ENCODE data around the gene TMEM202. TPM values are rescaled to one million over a fixed set of nuclear protein-coding genes. Genes with fewer than 3 reads are reported as not detected.
"Not testable (repeated sequence)": the region's sequence is repeated elsewhere in the genome, so short reads cannot be mapped to it uniquely, and the experiment has no call there.

TMEM202 gene
- total RNA-seq, 1 donor from 2014 or later, result not detected

DNA sequence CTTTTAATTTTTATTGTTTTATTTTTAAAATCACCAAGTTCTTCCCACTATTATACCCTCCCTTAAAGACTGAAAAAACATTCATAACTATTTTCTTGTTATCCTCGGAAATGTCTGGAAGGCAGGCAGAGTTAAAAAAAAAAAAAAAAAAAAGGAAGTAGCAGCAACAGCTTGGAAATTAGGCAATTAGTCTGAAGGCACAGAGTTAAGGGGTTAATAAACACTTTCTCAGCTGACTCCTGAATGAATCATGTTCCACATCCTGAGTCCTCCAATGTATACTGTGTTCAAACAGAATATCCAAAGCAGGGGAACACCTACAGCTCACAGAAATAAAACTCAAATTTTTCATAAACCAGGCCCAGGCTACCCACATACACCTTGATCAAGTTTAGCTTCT is 28.1 kb upstream of the TMEM202 start:
- intact Hi-C loops (cut with DNase I), result no loop called here
- DNase-seq (ENCODE audit: extremely low spot score in 2 of 2), result no peak
- Histone ChIP-seq H3K4me1 (peaks cover 28% of the 10 kb centered on the region), H3K9me3 (no peaks in the 10 kb centered on the region), H3K36me3 (no peaks in the 10 kb centered on the region), H3K27ac (no peak overlapping the region), H3K4me3 (no peak overlapping the region), H3K27me3 (no peaks in the 10 kb centered on the region)
- TF ChIP-seq POLR2AphosphoS5 (IDR thresholded peaks at IDR 0.05; ENCODE audit: insufficient read depth in 1 of 2, low read depth in 1 of 2) (no peak), POLR2A (IDR thresholded peaks at IDR 0.05) (no peak)
- TF ChIP-seq, protein P1, sequence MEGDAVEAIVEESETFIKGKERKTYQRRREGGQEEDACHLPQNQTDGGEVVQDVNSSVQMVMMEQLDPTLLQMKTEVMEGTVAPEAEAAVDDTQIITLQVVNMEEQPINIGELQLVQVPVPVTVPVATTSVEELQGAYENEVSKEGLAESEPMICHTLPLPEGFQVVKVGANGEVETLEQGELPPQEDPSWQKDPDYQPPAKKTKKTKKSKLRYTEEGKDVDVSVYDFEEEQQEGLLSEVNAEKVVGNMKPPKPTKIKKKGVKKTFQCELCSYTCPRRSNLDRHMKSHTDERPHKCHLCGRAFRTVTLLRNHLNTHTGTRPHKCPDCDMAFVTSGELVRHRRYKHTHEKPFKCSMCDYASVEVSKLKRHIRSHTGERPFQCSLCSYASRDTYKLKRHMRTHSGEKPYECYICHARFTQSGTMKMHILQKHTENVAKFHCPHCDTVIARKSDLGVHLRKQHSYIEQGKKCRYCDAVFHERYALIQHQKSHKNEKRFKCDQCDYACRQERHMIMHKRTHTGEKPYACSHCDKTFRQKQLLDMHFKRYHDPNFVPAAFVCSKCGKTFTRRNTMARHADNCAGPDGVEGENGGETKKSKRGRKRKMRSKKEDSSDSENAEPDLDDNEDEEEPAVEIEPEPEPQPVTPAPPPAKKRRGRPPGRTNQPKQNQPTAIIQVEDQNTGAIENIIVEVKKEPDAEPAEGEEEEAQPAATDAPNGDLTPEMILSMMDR (IDR thresholded peaks at IDR 0.05), result no peak

DNA sequence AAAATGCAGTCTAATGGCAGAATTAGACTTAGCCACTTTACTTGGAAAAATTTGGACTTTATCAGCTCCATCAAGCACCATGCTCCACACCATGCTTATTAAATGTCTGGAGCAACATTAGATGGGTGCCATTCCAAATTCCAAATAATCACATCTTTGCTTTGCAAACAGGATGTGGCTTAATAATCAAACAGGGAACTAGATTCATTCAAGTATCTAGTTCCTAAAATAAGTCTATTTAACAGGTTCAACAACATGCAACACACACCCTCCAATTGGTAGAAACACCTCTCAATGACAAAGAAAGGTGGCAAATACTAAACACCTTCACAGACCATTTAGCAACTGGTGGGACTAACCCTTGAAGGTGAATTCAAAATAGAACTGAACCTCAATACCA is 25.7 kb upstream of the TMEM202 start:
- Histone ChIP-seq H3K9me3 (no peaks in the 10 kb centered on the region), H3K27ac (no peak overlapping the region), H3K4me3 (no peak overlapping the region), H3K36me3 (no peaks in the 10 kb centered on the region), H3K27me3 (no peaks in the 10 kb centered on the region), H3K4me1 (peaks cover 44% of the 10 kb centered on the region)
- no peak for DNase-seq (ENCODE audit: extremely low spot score in 2 of 2)
- intact Hi-C loops (cut with DNase I), result no loop called here
- TF ChIP-seq POLR2AphosphoS5 (IDR thresholded peaks at IDR 0.05; ENCODE audit: insufficient read depth in 1 of 2, low read depth in 1 of 2) (no peak), POLR2A (IDR thresholded peaks at IDR 0.05) (no peak)
- TF ChIP-seq, protein P1 (IDR thresholded peaks at IDR 0.05), result no peak

DNA sequence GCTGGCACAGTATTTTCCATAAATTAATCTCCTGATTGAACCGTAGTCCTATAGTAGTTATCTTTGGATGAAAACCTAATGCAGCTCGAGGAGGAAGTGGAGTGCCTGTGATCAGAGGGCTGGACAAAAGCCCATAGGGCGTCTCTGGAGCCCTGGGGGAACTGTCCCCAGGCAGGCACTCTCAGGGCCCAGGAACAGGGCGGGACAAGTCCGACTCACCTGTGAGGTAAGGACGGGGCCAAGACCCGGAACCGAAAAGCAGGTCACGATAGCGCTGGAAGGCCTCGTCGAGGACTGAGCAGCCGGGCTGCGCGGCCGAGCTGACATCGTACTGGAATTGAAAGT is 22.6 kb upstream of the TMEM202 start:
- H3K27me3 ChIP-seq, result no peaks in the 10 kb centered on the region
- peaks cover 44% of the 10 kb centered on the region for H3K4me1 ChIP-seq
- H3K27ac ChIP-seq, result peak overlapping the region; percentile 94
- no peak for TF ChIP-seq POLR2AphosphoS5 (IDR thresholded peaks at IDR 0.05; ENCODE audit: insufficient read depth in 1 of 2, low read depth in 1 of 2)
- TF ChIP-seq, protein P1 (IDR thresholded peaks at IDR 0.05), result no peak
- no peak for TF ChIP-seq POLR2A (IDR thresholded peaks at IDR 0.05)
- DNase-seq (ENCODE audit: extremely low spot score in 2 of 2), result peak in 1 of 2 donors; percentile 91
- no peaks in the 10 kb centered on the region for H3K36me3 ChIP-seq
- intact Hi-C loops (cut with DNase I), result loop anchor here (5.0 kb wide), 1 partner anchor 143 kb away; the partner anchor contains the start of gene PKM
- H3K9me3 ChIP-seq, result no peaks in the 10 kb centered on the region
- H3K4me3 ChIP-seq, result peak overlapping the region; percentile 84 to 98

DNA sequence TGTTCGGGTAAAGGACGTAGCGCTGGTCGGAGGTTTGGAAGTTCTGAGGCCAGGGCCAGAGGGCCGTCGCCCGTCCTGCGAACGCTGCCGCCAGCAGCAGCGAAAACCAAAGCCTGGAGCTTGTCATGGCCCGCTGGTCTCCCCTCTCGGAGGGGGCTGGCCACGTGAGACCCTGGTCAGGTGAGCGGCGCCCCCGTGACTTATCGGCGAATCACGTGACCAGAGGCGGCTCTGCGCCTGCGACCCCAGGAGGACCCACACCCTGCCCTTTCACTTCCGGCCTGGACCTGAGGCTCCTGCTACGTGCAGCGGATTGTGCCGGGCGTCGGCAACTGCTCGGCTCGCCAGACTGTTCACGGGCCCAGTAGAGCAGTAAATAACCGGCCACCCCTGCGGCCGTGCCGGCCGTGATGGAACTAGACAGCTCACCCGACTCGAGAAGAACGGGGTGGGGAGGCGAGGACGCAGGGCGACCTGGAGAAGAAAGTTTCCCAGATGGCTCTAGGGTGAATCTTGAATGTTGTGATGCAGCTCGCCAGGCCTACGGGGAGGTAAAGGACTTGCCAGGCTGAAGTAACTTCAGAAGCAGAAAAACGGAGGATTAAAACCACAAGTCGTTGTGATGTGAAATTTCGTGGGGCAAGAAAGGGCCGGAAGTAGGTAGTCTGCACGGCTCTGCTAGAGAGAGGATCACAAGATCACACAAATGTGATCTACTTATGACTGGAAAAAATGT is 22.1 kb upstream of the TMEM202 start, which contains the start of gene HEXA:
Gene HEXA (minus strand): TSS at position 169 of the 736 bp plus-strand sequence. CDS start 42 bp downstream, at position 127.
- Histone ChIP-seq H3K4me3 (peak within 1 kb of the TSS; percentile 84 to 98), H3K27me3 (no peaks in the 10 kb centered on the region), H3K9me3 (no peaks in the 10 kb centered on the region), H3K36me3 (no peaks in the 10 kb centered on the region), H3K27ac (peak within 1 kb of the TSS; percentile 94), H3K4me1 (peaks cover 44% of the 10 kb centered on the region)
- peak in 1 of 2 donors; percentile 93 for DNase-seq (ENCODE audit: extremely low spot score in 2 of 2)
- TF ChIP-seq, protein P1 (IDR thresholded peaks at IDR 0.05), result no peak
- TF ChIP-seq POLR2AphosphoS5 (IDR thresholded peaks at IDR 0.05; ENCODE audit: insufficient read depth in 1 of 2, low read depth in 1 of 2) (peak; percentile 90 to 96), POLR2A (IDR thresholded peaks at IDR 0.05) (peak in 1 of 2 donors; percentile 32)
- intact Hi-C loops (cut with DNase I), result loop anchor here (5.0 kb wide), 1 partner anchor 144 kb away; the partner anchor contains the start of gene PKM

DNA sequence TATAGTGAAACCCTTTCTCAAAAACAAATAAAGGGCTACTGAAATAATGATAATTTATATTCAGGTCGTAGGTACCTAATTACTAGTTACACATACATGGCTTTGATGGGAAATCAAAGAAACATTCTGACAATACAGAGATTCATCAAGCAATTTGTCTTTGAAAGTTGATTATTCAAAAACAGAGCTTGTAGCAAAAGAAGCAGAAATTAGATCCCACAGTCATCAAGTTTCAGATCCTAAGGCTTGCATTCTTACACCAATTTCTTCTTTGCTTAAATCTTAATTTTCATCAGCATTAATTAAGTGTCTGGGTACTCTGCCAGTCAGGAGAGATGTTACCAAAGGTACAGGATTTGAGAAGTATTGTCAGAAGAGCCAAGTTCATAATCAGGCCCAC is 20.8 kb upstream of the TMEM202 start:
- intact Hi-C loops (cut with DNase I), result loop anchor here (5.0 kb wide), 1 partner anchor 145 kb away; the partner anchor contains the start of gene PKM

DNA sequence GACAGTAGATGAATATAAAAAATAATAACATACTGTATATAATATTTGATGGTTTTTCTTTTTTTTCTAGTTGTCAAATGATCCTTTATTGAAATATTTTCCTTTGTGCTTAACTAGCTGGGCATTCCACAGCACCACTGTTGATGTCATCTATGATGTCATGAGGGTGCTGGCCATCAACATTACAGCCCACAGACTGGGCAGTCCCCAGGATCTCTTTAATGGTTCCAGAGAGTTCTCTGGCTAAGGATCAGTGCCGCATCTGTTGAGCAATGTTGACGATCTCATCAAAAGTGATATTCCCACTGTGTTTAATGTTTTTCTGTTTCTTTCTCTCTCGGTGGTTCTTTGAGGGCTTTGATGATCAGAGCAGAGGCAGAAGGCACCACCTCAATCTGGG is 19.0 kb upstream of the TMEM202 start:
- not testable (repeated sequence) for H3K27me3 ChIP-seq; DNase-seq (ENCODE audit: extremely low spot score in 2 of 2); H3K9me3 ChIP-seq; H3K4me3 ChIP-seq; H3K27ac ChIP-seq; H3K36me3 ChIP-seq
- intact Hi-C loops (cut with DNase I), result loop anchor here (5.0 kb wide), 1 partner anchor 147 kb away; the partner anchor contains the start of gene PKM
- peaks cover 24% of the 10 kb centered on the region for H3K4me1 ChIP-seq

More for the DNA sequence above, 20.8 kb upstream of the TMEM202 start:
- Histone ChIP-seq H3K4me3 (no peak overlapping the region), H3K27ac (peak overlapping the region; percentile 94), H3K4me1 (peaks cover 40% of the 10 kb centered on the region), H3K27me3 (no peaks in the 10 kb centered on the region), H3K9me3 (no peaks in the 10 kb centered on the region), H3K36me3 (no peaks in the 10 kb centered on the region)
- DNase-seq (ENCODE audit: extremely low spot score in 2 of 2), result no peak
- TF ChIP-seq POLR2AphosphoS5 (IDR thresholded peaks at IDR 0.05; ENCODE audit: insufficient read depth in 1 of 2, low read depth in 1 of 2) (no peak), POLR2A (IDR thresholded peaks at IDR 0.05) (no peak)
- TF ChIP-seq, protein P1 (IDR thresholded peaks at IDR 0.05), result no peak
